ENCODE measurements around the gene SYNGR1.

The SYNGR1 gene

DNA sequence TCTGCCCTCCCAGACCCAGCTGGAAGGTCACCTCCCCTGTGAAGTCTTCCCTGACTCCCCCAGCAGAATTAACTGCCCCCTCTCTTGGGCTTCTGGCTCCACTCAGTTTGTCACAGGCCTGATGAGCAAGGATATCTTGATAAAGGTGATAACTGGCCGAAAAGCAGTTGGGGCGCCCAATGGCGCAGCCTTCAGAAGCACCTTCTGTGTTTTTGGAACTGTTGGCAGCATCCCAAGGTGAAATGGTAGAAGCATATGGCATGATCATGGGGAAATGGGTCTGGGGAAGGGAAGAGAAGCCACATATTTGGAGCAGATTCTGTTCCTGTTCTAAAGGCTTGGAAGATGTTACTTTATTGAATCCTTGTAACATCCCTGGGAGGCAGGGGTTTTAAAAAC lies 47.0 kb downstream of the SYNGR1 start:
- H3K27me3 Mint-ChIP-seq (ENCODE audit: low read depth, poor library complexity), result peaks cover 39% of the 10 kb centered on the region
- peaks cover 2% of the 10 kb centered on the region for H3K36me3 Mint-ChIP-seq (ENCODE audit: low read depth)
- DNase-seq, result no peak
- no peak overlapping the region for H3K27ac Mint-ChIP-seq
- H3K4me1 Mint-ChIP-seq, result peaks cover 16% of the 10 kb centered on the region
- no peak overlapping the region for H3K4me3 Mint-ChIP-seq
- H3K9me3 Mint-ChIP-seq, result no peaks in the 10 kb centered on the region
- TF ChIP-seq, protein P1, sequence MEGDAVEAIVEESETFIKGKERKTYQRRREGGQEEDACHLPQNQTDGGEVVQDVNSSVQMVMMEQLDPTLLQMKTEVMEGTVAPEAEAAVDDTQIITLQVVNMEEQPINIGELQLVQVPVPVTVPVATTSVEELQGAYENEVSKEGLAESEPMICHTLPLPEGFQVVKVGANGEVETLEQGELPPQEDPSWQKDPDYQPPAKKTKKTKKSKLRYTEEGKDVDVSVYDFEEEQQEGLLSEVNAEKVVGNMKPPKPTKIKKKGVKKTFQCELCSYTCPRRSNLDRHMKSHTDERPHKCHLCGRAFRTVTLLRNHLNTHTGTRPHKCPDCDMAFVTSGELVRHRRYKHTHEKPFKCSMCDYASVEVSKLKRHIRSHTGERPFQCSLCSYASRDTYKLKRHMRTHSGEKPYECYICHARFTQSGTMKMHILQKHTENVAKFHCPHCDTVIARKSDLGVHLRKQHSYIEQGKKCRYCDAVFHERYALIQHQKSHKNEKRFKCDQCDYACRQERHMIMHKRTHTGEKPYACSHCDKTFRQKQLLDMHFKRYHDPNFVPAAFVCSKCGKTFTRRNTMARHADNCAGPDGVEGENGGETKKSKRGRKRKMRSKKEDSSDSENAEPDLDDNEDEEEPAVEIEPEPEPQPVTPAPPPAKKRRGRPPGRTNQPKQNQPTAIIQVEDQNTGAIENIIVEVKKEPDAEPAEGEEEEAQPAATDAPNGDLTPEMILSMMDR (IDR thresholded peaks at IDR 0.05), result no peak

DNA sequence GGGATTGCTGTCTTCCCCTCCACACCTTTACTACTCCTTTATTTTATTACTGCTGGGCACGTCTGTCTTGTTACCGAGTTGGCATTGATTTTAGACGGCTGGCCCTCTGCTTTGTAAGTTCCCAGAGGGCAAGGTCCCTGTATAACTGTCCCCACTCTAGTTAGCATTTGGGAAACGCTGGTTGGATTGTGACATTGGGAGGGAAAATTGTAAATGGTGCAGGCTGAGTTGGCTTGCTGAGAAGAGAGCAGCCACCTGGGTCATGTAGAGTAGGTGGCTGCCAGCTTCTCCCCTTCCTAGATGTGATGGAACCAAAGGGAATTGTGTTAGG lies 51.5 kb downstream of the SYNGR1 start:
- Mint-ChIP-seq H3K27ac (no peak overlapping the region), H3K27me3 (ENCODE audit: low read depth, poor library complexity) (peaks cover 9% of the 10 kb centered on the region), H3K4me3 (peak overlapping the region; percentile 79), H3K36me3 (ENCODE audit: low read depth) (peaks cover 26% of the 10 kb centered on the region), H3K4me1 (peaks cover 29% of the 10 kb centered on the region), H3K9me3 (no peaks in the 10 kb centered on the region)
- TF ChIP-seq, protein P1 (IDR thresholded peaks at IDR 0.05), result no peak
- DNase-seq, result no peak

DNA sequence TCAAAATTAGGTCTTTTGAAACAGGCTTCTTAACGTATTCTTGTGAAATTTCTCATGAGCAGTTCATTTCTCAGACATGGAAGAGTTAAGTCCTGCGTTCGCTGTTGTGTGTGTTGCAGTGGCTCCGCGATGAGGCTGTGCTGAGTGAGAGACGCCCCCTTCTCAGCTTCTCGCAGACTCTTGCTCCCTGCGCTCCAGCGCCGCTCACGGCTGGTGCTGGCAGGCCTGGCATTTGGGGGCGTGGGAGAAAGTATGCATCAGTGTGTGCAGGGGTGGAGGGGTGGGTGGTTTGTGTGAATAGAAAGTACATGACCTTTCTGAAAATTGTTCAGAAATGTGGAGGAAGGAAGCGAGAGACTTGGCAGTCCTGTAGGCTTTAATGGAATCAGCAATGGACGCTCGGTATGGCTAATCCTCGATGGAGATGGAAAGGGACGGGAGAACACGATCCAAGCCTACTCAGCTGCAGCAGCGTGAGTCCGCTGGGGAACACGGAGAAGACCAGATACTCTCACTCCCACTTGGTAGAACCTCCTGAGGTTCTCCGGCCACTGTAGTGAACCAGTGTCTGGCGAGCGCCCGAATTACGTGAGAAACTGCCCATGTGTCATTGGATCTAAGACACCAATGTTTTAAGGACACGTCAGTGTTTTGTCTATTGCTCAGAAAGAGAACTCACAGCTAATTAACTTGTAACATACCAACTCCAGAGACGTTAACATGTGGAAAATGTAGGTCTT lies 55.7 kb downstream of the SYNGR1 start:
- Mint-ChIP-seq H3K27me3 (ENCODE audit: low read depth, poor library complexity) (no peaks in the 10 kb centered on the region), H3K4me3 (peak overlapping the region; percentile 10), H3K4me1 (peaks cover 42% of the 10 kb centered on the region), H3K36me3 (ENCODE audit: low read depth) (peaks cover 27% of the 10 kb centered on the region), H3K9me3 (no peaks in the 10 kb centered on the region), H3K27ac (no peak overlapping the region)
- TF ChIP-seq, protein P1 (IDR thresholded peaks at IDR 0.05), result no peak
- DNase-seq, result peak; percentile 28

DNA sequence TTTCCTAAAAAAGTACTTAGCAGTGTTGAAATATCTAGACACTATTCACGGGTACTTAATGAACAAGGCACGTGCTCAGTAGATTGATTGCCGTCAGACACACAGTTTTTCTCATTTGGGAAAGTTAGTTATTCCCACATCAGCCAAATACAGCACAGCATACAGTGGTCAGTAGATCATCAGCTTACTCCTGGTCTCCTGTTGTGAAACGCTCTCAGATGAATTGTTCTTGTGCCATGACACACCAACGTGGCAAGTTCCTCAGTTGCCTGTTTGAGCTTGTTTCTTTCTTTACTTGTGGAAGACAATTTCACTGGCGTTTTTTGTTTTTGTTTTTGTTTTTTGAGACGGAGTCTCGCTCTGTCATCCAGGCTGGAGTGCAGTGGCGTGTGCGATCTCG lies 58.4 kb downstream of the SYNGR1 start:
- no peak for DNase-seq
- Mint-ChIP-seq H3K27me3 (ENCODE audit: low read depth, poor library complexity) (no peaks in the 10 kb centered on the region), H3K9me3 (no peaks in the 10 kb centered on the region), H3K4me3 (no peak overlapping the region), H3K4me1 (peaks cover 42% of the 10 kb centered on the region), H3K27ac (no peak overlapping the region), H3K36me3 (ENCODE audit: low read depth) (peaks cover 27% of the 10 kb centered on the region)
- TF ChIP-seq, protein P1 (IDR thresholded peaks at IDR 0.05), result no peak

DNA sequence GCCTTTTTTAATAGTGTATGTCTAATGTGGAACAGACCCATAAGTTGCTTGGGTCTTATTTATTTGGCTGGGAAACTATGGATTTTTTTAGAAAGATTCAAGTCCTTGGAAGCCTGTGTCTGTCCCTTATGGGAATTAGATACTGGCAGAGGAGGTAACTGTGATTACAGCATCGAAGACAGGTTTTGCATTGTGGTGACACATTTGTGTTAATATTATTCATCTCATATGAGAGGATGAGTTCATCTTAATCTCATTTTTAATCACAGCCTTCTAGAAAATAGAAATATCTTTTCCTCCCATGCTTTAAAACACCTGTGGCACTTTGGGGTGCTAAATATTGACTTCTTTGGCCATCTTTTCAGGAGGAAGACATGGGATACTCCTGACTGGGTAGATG lies 59.0 kb downstream of the SYNGR1 start:
- TF ChIP-seq, protein P1 (IDR thresholded peaks at IDR 0.05), result no peak
- no peak for DNase-seq
- Mint-ChIP-seq H3K27ac (peak overlapping the region; percentile 75), H3K27me3 (ENCODE audit: low read depth, poor library complexity) (no peaks in the 10 kb centered on the region), H3K9me3 (no peaks in the 10 kb centered on the region), H3K36me3 (ENCODE audit: low read depth) (peaks cover 23% of the 10 kb centered on the region), H3K4me3 (no peak overlapping the region), H3K4me1 (peaks cover 49% of the 10 kb centered on the region)

DNA sequence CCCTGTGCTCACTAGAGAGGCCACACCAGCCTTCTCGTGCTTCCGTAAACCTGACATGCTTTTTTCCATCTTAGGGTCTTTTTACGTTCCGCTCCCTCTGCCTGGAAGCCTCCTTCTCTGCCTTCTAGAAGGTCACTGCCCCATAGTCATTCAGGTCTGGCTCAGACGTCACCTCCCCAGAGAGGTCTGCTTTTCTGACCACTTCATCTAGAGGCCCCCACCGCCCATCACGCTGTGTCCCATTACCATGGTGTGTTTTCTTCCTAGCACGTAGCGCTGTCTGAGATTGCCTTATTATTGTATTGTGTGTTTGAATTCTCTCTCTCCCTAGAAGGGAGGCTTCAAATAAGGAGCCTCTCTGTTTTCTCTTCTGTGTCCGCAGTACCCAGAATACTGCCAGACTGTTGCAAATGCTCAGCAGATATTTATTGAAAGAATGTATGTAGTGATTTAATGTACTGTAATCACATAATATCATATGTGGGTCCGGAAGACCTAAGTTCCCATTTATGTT lies 59.8 kb downstream of the SYNGR1 start:
- Mint-ChIP-seq H3K36me3 (ENCODE audit: low read depth) (peaks cover 20% of the 10 kb centered on the region), H3K4me3 (no peak overlapping the region)

More for the DNA sequence above, 59.8 kb downstream of the SYNGR1 start:
- no peaks in the 10 kb centered on the region for H3K9me3 Mint-ChIP-seq
- H3K4me1 Mint-ChIP-seq, result peaks cover 52% of the 10 kb centered on the region
- peak overlapping the region; percentile 75 for H3K27ac Mint-ChIP-seq
- no peak for DNase-seq
- TF ChIP-seq, protein P1 (IDR thresholded peaks at IDR 0.05), result no peak
- no peaks in the 10 kb centered on the region for H3K27me3 Mint-ChIP-seq (ENCODE audit: low read depth, poor library complexity)
